Activated CD4-positive, alpha-beta T cell treated with anti-CD3 and anti-CD28 coated beads, Interleukin-10, Interleukin-2, amounts not matched to agents 100 ng/mL and 50 ng/mL, durations not matched to agents 16 hours and 8 hours (primary cell): ENCODE measurements around the gene SET.
"Not testable (repeated sequence)": the region's sequence is repeated elsewhere in the genome, so short reads cannot be mapped to it uniquely, and the experiment has no call there.

Source experiments
- DNase-seq: peaks from one replicate; pipeline ENCODE4 v3.0.0-alpha.2; 2020

SET gene

GRCh38 chr9:128688501-128689292 lies at the start of gene SET:
Gene SET (plus strand): TSS chr9:128689222. CDS start chr9:128689583, 361 bp downstream.
- DNase-seq, result peak; percentile 97

GRCh38 chr9:128640603-128641002 lies 48.4 kb upstream of the SET start:
- no peak for DNase-seq

- no peak for DNase-seq
Measured at GRCh38 chr9:128642675-128643245, 46.3 kb upstream of the SET start.

- no peak for DNase-seq
Measured at GRCh38 chr9:128643519-128644300, 45.3 kb upstream of the SET start.

GRCh38 chr9:128648206-128648605 lies 40.8 kb upstream of the SET start:
- DNase-seq, result peak; percentile 72

- no peak for DNase-seq
Measured at GRCh38 chr9:128651798-128652197, 37.2 kb upstream of the SET start.

- no peak for DNase-seq
Measured at GRCh38 chr9:128653908-128654307, 35.1 kb upstream of the SET start.

- DNase-seq, result no peak
Measured at GRCh38 chr9:128654481-128654880, 34.5 kb upstream of the SET start.

- DNase-seq, result peak; percentile 98
Measured at GRCh38 chr9:128656416-128657343, 32.3 kb upstream of the SET start, which contains the start of gene DYNC2I2. Gene DYNC2I2 (minus strand): TSS chr9:128656847. CDS start chr9:128656726, 121 bp downstream.

- DNase-seq, result no peak
Measured at GRCh38 chr9:128657344-128657704, 31.7 kb upstream of the SET start.

- no peak for DNase-seq
Measured at GRCh38 chr9:128657796-128658195, 31.2 kb upstream of the SET start.

GRCh38 chr9:128666481-128666941 lies 22.5 kb upstream of the SET start:
- DNase-seq, result not testable (repeated sequence)

GRCh38 chr9:128669786-128670185 lies 19.2 kb upstream of the SET start:
- no peak for DNase-seq

- DNase-seq, result no peak
Measured at GRCh38 chr9:128675382-128675781, 13.6 kb upstream of the SET start.

GRCh38 chr9:128677794-128678193 lies 11.2 kb upstream of the SET start:
- no peak for DNase-seq

GRCh38 chr9:128683340-128684064 lies 5.5 kb upstream of the SET start:
- peak; percentile 71 for DNase-seq

GRCh38 chr9:128684065-128684324 lies 5.0 kb upstream of the SET start:
- DNase-seq, result no peak

- peak; percentile 91 for DNase-seq
Measured at GRCh38 chr9:128684325-128685199, 4.5 kb upstream of the SET start.

GRCh38 chr9:128685636-128686489 lies 3.2 kb upstream of the SET start:
- peak; percentile 64 for DNase-seq

- no peak for DNase-seq
Measured at GRCh38 chr9:128687453-128687852, 1.6 kb upstream of the SET start.
